Breast epithelium (tissue), 4 donors: ENCODE measurements around the gene FMNL2. TPM values are rescaled to one million over a fixed set of nuclear protein-coding genes. Genes with fewer than 3 reads are reported as not detected.

Source experiments
- DNase-seq, 2 donors: peaks; one replicate each; pipeline ENCODE4 v3.0.0-alpha.2; 2019; ENCODE audit warnings: low spot score in 2 of 2
- H3K27ac ChIP-seq, 2 donors: fragments of 200-600 bp; sonication (generic) in 1 of 2; one replicate each; pipeline ENCODE4 v1.5.1; 2016 to 2019; ENCODE audit warnings: mild to moderate bottlenecking in 1 of 2
- H3K27me3 ChIP-seq, 2 donors: fragments of 200-600 bp; sonication (generic) in 1 of 2; one replicate each; pipeline versions ENCODE4 v1.5.1 to v1.6.0; 2017 to 2019; ENCODE audit warnings: control low read depth in 1 of 2, mild to moderate bottlenecking in 1 of 2
- H3K36me3 ChIP-seq: fragments of 200-600 bp; one replicate; pipeline ENCODE4 v1.5.1; 2019
- H3K4me1 ChIP-seq, 2 donors: fragments of 200-600 bp; sonication (generic); one replicate each; pipeline ENCODE4 v1.5.1; 2016 to 2019; ENCODE audit warnings: control low read depth in 1 of 2
- H3K4me3 ChIP-seq, 3 donors: fragments of 200-600 bp; sonication (generic); 1 replicate in 2 of 3; 2 replicates in 1 of 3; pipeline ENCODE4 v1.5.1; 2016 to 2019; ENCODE audit warnings: mild to moderate bottlenecking in 3 of 3, moderate library complexity in 2 of 3
- H3K9me3 ChIP-seq, 2 donors: fragments of 200-600 bp; sonication (generic) in 1 of 2; one replicate each; pipeline ENCODE4 v1.5.1; 2016 to 2019; ENCODE audit warnings: control low read depth in 1 of 2
- POLR2A ChIP-seq: fragments of 450-650 bp; IDR thresholded peaks from one replicate; pipeline ENCODE4 v1.6.1; 2016; ENCODE audit warnings: antibody characterized with exemption, mild to moderate bottlenecking, moderate library complexity
- POLR2AphosphoS5 ChIP-seq, 3 donors: sonication (generic); formaldehyde crosslinking; IDR thresholded peaks; one replicate each; pipeline ENCODE4 v1.6.1; 2017; ENCODE audit warnings: antibody characterized with exemption in 3 of 3
- intact Hi-C: fragments of 100-400 bp; cut with DNase I; formaldehyde crosslinking; loops from one replicate; pipeline ENCODE4 v1.15.1; 2023; ENCODE audit warnings: low total_unique reads
- total RNA-seq, 3 donors: library from RNA; depleted of rRNA; stranded (reverse); fragments of >200 nt; gene quantifications; one replicate each; pipeline ENCODE4 v1.1.0, GENCODE V29; 2016
- TF ChIP-seq, protein P1 (sequence below), 3 donors: fragments of 450-650 bp; IDR thresholded peaks; one replicate each; pipeline ENCODE4 v1.5.1; 2016 to 2017; ENCODE audit warnings: antibody characterized with exemption in 3 of 3, mild to moderate bottlenecking in 3 of 3, moderate library complexity in 3 of 3

FMNL2 gene
- total RNA-seq, 3 donors from 2014 or later = 36.1 to 78.1 (median 40.0) TPM

DNA sequence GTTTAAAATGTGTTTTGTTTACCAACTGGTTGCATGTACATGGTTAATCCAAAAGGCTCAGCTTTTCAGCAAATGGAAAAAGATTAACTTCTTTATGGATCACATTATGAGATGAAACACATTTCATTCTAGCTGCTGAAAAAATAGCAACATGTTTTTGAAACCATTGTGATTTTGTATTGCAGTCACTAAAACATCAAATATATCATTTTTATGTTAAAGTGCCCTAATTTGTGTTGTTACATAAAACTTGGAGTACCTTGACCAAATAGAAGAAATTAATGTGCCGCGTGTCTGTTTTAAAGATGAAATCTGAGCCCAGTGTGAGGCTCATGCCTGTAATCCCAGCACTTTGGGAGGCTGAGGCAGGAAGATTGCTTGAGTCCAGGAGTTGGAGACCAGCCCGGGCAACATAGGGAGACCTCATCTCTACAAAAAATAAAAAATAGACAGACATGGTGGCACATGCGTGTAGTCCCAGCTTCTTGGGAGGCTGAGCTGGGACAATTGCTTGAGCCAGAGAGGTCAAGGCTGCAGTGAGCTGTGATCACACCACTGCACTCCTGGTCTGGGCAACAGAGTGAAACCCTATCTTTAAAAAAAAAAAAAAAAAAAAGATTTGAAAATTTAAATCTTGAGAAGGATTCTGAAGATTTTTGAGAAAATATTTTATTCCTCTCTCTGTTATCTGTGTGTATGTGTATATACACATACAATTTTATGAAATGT lies 96.6 kb downstream of the FMNL2 start:
- Histone ChIP-seq H3K4me1 (no peaks in the 10 kb centered on the region), H3K9me3 (no peaks in the 10 kb centered on the region), H3K36me3 (no peaks in the 10 kb centered on the region), H3K4me3 (no peak overlapping the region), H3K27me3 (no peaks in the 10 kb centered on the region), H3K27ac (peak overlapping the region in 1 of 2 donors; percentile 35)
- intact Hi-C loops = no loop called here
- TF ChIP-seq POLR2AphosphoS5 (IDR thresholded peaks at IDR 0.05) = no peak
- TF ChIP-seq, protein P1, sequence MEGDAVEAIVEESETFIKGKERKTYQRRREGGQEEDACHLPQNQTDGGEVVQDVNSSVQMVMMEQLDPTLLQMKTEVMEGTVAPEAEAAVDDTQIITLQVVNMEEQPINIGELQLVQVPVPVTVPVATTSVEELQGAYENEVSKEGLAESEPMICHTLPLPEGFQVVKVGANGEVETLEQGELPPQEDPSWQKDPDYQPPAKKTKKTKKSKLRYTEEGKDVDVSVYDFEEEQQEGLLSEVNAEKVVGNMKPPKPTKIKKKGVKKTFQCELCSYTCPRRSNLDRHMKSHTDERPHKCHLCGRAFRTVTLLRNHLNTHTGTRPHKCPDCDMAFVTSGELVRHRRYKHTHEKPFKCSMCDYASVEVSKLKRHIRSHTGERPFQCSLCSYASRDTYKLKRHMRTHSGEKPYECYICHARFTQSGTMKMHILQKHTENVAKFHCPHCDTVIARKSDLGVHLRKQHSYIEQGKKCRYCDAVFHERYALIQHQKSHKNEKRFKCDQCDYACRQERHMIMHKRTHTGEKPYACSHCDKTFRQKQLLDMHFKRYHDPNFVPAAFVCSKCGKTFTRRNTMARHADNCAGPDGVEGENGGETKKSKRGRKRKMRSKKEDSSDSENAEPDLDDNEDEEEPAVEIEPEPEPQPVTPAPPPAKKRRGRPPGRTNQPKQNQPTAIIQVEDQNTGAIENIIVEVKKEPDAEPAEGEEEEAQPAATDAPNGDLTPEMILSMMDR (IDR thresholded peaks at IDR 0.05) = no peak
- no peak for DNase-seq

DNA sequence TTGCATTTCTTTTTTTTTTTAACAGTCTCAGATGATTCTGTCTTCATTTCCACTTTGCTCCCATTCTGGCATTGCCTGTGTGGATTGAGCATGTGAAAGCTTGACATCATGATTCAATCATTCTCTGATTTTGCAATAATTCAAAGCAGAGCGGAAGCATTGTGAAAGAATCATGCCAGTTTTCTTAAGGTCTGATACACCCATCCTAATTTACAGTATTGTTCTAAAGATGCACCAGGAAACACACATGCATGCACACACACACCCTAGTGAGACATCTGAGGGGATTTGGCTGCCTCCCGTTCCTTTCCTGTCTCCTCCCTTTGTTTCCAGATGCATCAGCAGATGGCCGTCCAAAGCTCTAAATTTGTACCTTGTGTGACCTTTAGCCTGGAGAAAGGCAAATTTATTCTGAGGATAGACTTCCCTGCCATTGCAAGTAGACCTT lies 97.3 kb downstream of the FMNL2 start:
- no peaks in the 10 kb centered on the region for H3K4me1 ChIP-seq
- intact Hi-C loops = no loop called here

DNA sequence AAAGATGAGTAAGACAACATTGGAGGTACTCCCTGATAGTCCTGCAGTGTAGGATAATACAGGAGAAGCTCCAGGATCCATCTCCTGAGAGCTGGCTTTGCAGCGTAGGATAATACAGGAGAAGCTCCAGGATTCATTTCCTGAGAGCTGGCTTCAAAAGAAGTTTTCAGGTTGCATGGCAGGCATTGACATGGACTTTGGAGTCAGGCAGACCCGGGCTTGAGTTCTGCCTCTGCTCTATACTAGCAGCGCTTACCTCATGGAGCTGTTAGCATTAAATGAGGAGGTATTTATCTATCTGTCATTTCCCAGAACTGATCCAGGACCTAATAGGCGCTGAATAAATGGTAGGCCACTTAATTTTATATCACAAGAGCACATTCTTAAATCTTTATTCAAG lies 97.8 kb downstream of the FMNL2 start:
- Histone ChIP-seq H3K36me3 (no peaks in the 10 kb centered on the region), H3K9me3 (no peaks in the 10 kb centered on the region), H3K4me3 (no peak overlapping the region), H3K4me1 (no peaks in the 10 kb centered on the region), H3K27ac (peak overlapping the region in 1 of 2 donors; percentile 40), H3K27me3 (no peaks in the 10 kb centered on the region)
- DNase-seq = no peak
- TF ChIP-seq POLR2AphosphoS5 (IDR thresholded peaks at IDR 0.05) = no peak
- TF ChIP-seq, protein P1 (IDR thresholded peaks at IDR 0.05) = no peak
- TF ChIP-seq POLR2A = no peak
- intact Hi-C loops = no loop called here

More for the DNA sequence above, 97.3 kb downstream of the FMNL2 start:
- no peaks in the 10 kb centered on the region for H3K27me3 ChIP-seq
- TF ChIP-seq POLR2A (no peak), POLR2AphosphoS5 (IDR thresholded peaks at IDR 0.05) (peak in 2 of 3 donors; percentile 16 to 54)
- no peak overlapping the region for H3K4me3 ChIP-seq
- H3K36me3 ChIP-seq = no peaks in the 10 kb centered on the region
- no peaks in the 10 kb centered on the region for H3K9me3 ChIP-seq
- DNase-seq = no peak
- peak overlapping the region in 1 of 2 donors; percentile 40 for H3K27ac ChIP-seq

DNA sequence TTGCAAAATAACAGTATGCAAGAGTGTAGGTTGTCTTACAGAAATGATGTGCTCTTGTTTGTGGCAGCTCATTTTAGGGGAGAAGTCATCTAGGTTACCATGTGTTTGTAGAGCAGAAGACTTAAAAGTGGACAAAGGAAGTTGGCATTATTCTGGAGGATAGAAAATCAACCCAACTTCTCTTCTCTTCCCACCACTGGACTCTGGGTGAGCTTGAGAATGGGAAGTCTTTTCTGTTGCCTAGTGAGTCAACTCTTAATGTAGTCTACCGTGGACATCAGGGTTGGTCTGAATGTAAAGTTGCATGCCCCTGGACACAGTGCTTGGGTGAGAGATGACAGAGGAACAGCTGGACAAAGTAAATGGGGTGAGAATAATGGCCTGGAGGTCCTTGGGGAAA lies 98.3 kb downstream of the FMNL2 start:
- H3K9me3 ChIP-seq = no peaks in the 10 kb centered on the region
- no peaks in the 10 kb centered on the region for H3K4me1 ChIP-seq
- DNase-seq = no peak
- no peak for TF ChIP-seq POLR2A
- TF ChIP-seq, protein P1 (IDR thresholded peaks at IDR 0.05) = no peak
- no peak for TF ChIP-seq POLR2AphosphoS5 (IDR thresholded peaks at IDR 0.05)
- H3K27me3 ChIP-seq = no peaks in the 10 kb centered on the region
- H3K27ac ChIP-seq = peak overlapping the region in 1 of 2 donors; percentile 40
- H3K4me3 ChIP-seq = no peak overlapping the region
- no peaks in the 10 kb centered on the region for H3K36me3 ChIP-seq
- intact Hi-C loops = no loop called here

DNA sequence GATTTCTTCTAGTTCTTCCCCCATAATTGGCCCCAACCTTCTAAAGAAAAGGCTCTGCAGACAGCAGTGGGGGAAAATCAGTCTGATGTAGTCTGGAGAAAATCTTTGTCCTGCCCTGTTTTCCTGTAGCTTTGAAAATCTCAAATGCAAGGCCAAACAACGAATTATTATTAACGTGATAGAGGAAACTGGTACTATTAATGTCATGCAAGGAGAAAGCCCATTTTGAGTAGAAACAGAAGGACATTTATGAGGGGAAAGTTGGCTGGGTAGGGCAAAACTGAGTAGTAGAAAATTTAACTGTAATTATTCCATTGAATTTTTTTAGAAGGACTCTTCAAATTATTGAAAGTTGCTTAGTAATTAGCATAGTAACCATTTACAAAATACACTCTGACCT lies 98.8 kb downstream of the FMNL2 start:
- Histone ChIP-seq H3K9me3 (no peaks in the 10 kb centered on the region), H3K4me1 (no peaks in the 10 kb centered on the region), H3K36me3 (no peaks in the 10 kb centered on the region), H3K4me3 (no peak overlapping the region), H3K27me3 (no peaks in the 10 kb centered on the region), H3K27ac (peak overlapping the region in 1 of 2 donors; percentile 40)
- TF ChIP-seq POLR2A (no peak), POLR2AphosphoS5 (IDR thresholded peaks at IDR 0.05) (no peak)
- TF ChIP-seq, protein P1 (IDR thresholded peaks at IDR 0.05) = no peak
- DNase-seq = no peak
- intact Hi-C loops = no loop called here
